ENCODE measurements around the gene RPTOR.

The RPTOR gene

GRCh38 chr17:80676564-80676963, 131.9 kb downstream of the RPTOR start:
- H2AFZ ChIP-seq (ENCODE audit: low read depth, low read length): no peak overlapping the region
- peaks cover 93% of the 10 kb centered on the region for H3K79me2 ChIP-seq (ENCODE audit: insufficient read depth, low read length)
- no peaks in the 10 kb centered on the region for H3K36me3 ChIP-seq (ENCODE audit: insufficient read depth, low read length)
- ATAC-seq (ENCODE audit: insufficient read depth, low read depth) (no peak), DNase-seq (no peak)
- H3K9ac ChIP-seq (ENCODE audit: low read depth, low read length): no peak overlapping the region
- TF ChIP-seq EZH2 (IDR thresholded peaks at IDR 0.05; ENCODE audit: borderline replicate concordance, low read depth, low read length, severe bottlenecking) (no peak), CTCF (IDR thresholded peaks at IDR 0.05; ENCODE audit: borderline replicate concordance, extremely low read depth, low read length, poor library complexity, severe bottlenecking) (no peak)
- peaks cover 24% of the 10 kb centered on the region for H3K4me1 ChIP-seq (ENCODE audit: insufficient read depth, low read length)
- no peaks in the 10 kb centered on the region for H3K9me3 ChIP-seq (ENCODE audit: insufficient read depth, low read length, severe bottlenecking)
- H3K27me3 ChIP-seq (ENCODE audit: insufficient read depth, low read length, poor library complexity): no peaks in the 10 kb centered on the region
- peaks cover 33% of the 10 kb centered on the region; the same call in 1 of the 2 replicates for H4K20me1 ChIP-seq (ENCODE audit: insufficient read depth, low read length)
- H3K4me3 ChIP-seq (ENCODE audit: low read depth in 1 of 2, low read length in 2 of 2): no peak overlapping the region
- H3K27ac ChIP-seq (ENCODE audit: low read length): peak overlapping the region; percentile 39; the same call in 1 of the 2 replicates
- H3K4me2 ChIP-seq (ENCODE audit: insufficient read depth, low read length): no peak overlapping the region

GRCh38 chr17:80677214-80677756, 132.6 kb downstream of the RPTOR start:
- Histone ChIP-seq H3K4me3 (ENCODE audit: low read depth in 1 of 2, low read length in 2 of 2) (no peak overlapping the region), H4K20me1 (ENCODE audit: insufficient read depth, low read length) (peaks cover 35% of the 10 kb centered on the region; the same call in 1 of the 2 replicates), H2AFZ (ENCODE audit: low read depth, low read length) (no peak overlapping the region), H3K4me2 (ENCODE audit: insufficient read depth, low read length) (no peak overlapping the region), H3K36me3 (ENCODE audit: insufficient read depth, low read length) (no peaks in the 10 kb centered on the region), H3K9me3 (ENCODE audit: insufficient read depth, low read length, severe bottlenecking) (no peaks in the 10 kb centered on the region), H3K27ac (ENCODE audit: low read length) (0 out of 2 replicates have a peak overlapping the region, but pooled peaks have one; percentile 46), H3K27me3 (ENCODE audit: insufficient read depth, low read length, poor library complexity) (no peaks in the 10 kb centered on the region), H3K4me1 (ENCODE audit: insufficient read depth, low read length) (peaks cover 17% of the 10 kb centered on the region), H3K9ac (ENCODE audit: low read depth, low read length) (no peak overlapping the region), H3K79me2 (ENCODE audit: insufficient read depth, low read length) (peaks cover 92% of the 10 kb centered on the region)
- DNase-seq (no peak), ATAC-seq (ENCODE audit: insufficient read depth, low read depth) (no peak)
- TF ChIP-seq CTCF (IDR thresholded peaks at IDR 0.05; ENCODE audit: borderline replicate concordance, extremely low read depth, low read length, poor library complexity, severe bottlenecking) (no peak), EZH2 (IDR thresholded peaks at IDR 0.05; ENCODE audit: borderline replicate concordance, low read depth, low read length, severe bottlenecking) (no peak)

DNA sequence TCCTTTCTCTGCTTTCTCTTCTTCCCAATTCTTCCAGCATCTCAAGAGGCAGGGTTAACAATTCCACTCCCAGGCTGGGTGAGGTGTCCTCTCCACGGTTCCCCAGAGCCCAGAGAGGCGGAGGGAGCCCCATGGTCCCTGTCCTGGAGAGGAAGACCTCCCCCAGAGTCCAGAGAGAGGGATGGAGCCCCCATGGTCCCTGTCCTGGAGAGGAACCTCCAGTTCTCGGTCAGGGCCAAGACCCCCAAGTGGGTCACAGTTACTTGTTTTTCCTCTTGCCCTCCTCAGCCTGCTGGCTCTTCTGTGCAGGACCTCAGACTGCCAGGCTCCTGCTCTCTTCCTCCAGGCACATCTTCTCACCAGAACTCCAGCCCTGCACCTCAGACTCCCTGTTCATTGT, 135.2 kb downstream of the RPTOR start:
- ATAC-seq (ENCODE audit: insufficient read depth, low read depth): no peak
- H3K27ac ChIP-seq (ENCODE audit: low read length): peak overlapping the region; percentile 0; the same call in 1 of the 2 replicates
- no peak overlapping the region for H2AFZ ChIP-seq (ENCODE audit: low read depth, low read length)
- no peaks in the 10 kb centered on the region for H3K9me3 ChIP-seq (ENCODE audit: insufficient read depth, low read length, severe bottlenecking)
- peaks cover 89% of the 10 kb centered on the region for H3K79me2 ChIP-seq (ENCODE audit: insufficient read depth, low read length)
- no peak for TF ChIP-seq CTCF (IDR thresholded peaks at IDR 0.05; ENCODE audit: borderline replicate concordance, extremely low read depth, low read length, poor library complexity, severe bottlenecking)
- no peak for TF ChIP-seq EZH2 (IDR thresholded peaks at IDR 0.05; ENCODE audit: borderline replicate concordance, low read depth, low read length, severe bottlenecking)
- H3K36me3 ChIP-seq (ENCODE audit: insufficient read depth, low read length): peaks cover 5% of the 10 kb centered on the region; the same call in 1 of the 2 replicates
- H3K9ac ChIP-seq (ENCODE audit: low read depth, low read length): no peak overlapping the region
- peaks cover 32% of the 10 kb centered on the region; the same call in 1 of the 2 replicates for H4K20me1 ChIP-seq (ENCODE audit: insufficient read depth, low read length)
- no peak overlapping the region for H3K4me3 ChIP-seq (ENCODE audit: low read depth in 1 of 2, low read length in 2 of 2)
- H3K27me3 ChIP-seq (ENCODE audit: insufficient read depth, low read length, poor library complexity): no peaks in the 10 kb centered on the region
- H3K4me1 ChIP-seq (ENCODE audit: insufficient read depth, low read length): no peaks in the 10 kb centered on the region
- H3K4me2 ChIP-seq (ENCODE audit: insufficient read depth, low read length): no peak overlapping the region
- no peak for DNase-seq
